Activated effector memory CD4-positive, alpha-beta T cell treated with Interleukin-2 at 50 U/mL for 16 hours (primary cell): ENCODE results near the gene SH3TC2.
"Not testable (repeated sequence)": the region's sequence is repeated elsewhere in the genome, so short reads cannot be mapped to it uniquely, and the experiment has no call there.

ENCODE experiments used
- DNase-seq: peaks from one replicate; pipeline ENCODE4 v3.0.0-alpha.2; 2020

Gene SH3TC2

GRCh38 chr5:149063017-149063687 lies at the start of gene SH3TC2:
TSS of gene SH3TC2 (minus strand) at chr5:149063062. CDS start at chr5:149063022, 40 bp downstream.
- no peak for DNase-seq

- DNase-seq: no peak
These were observed 47.5 kb upstream of the SH3TC2 start for GRCh38 chr5:149110406-149110805.

- DNase-seq: no peak
These were observed 45.9 kb upstream of the SH3TC2 start for GRCh38 chr5:149108651-149109280.

GRCh38 chr5:149100331-149100730 lies 37.5 kb upstream of the SH3TC2 start:
- no peak for DNase-seq

GRCh38 chr5:149099920-149100319 lies 37.1 kb upstream of the SH3TC2 start:
- no peak for DNase-seq

GRCh38 chr5:149094996-149095395 lies 32.1 kb upstream of the SH3TC2 start:
- no peak for DNase-seq

GRCh38 chr5:149093625-149094024 lies 30.8 kb upstream of the SH3TC2 start:
- no peak for DNase-seq

GRCh38 chr5:149089796-149090195 lies 26.9 kb upstream of the SH3TC2 start:
- no peak for DNase-seq

- no peak for DNase-seq
These were observed 25.8 kb upstream of the SH3TC2 start for GRCh38 chr5:149088686-149089085.

GRCh38 chr5:149083846-149084245 lies 21.0 kb upstream of the SH3TC2 start:
- DNase-seq: no peak

GRCh38 chr5:149082271-149082670 lies 19.4 kb upstream of the SH3TC2 start:
- no peak for DNase-seq

GRCh38 chr5:149080294-149080693 lies 17.4 kb upstream of the SH3TC2 start:
- no peak for DNase-seq

- DNase-seq: no peak
These were observed 17.0 kb upstream of the SH3TC2 start for GRCh38 chr5:149079883-149080282.

GRCh38 chr5:149074071-149074470 lies 11.2 kb upstream of the SH3TC2 start:
- DNase-seq: not testable (repeated sequence)

- no peak for DNase-seq
These were observed 10.4 kb upstream of the SH3TC2 start for GRCh38 chr5:149073213-149073612.

- no peak for DNase-seq
These were observed 9.9 kb upstream of the SH3TC2 start for GRCh38 chr5:149072791-149073190.

GRCh38 chr5:149072376-149072775 lies 9.5 kb upstream of the SH3TC2 start:
- DNase-seq: no peak

GRCh38 chr5:149071756-149072155 lies 8.9 kb upstream of the SH3TC2 start:
- no peak for DNase-seq

GRCh38 chr5:149071216-149071615 lies 8.4 kb upstream of the SH3TC2 start:
- no peak for DNase-seq

- no peak for DNase-seq
These were observed 6.8 kb upstream of the SH3TC2 start for GRCh38 chr5:149069711-149070110.

GRCh38 chr5:149063896-149064478 lies 1.1 kb upstream of the SH3TC2 start:
- DNase-seq: no peak

GRCh38 chr5:149062371-149063016 lies 368 bp downstream of the SH3TC2 start:
- no peak for DNase-seq

GRCh38 chr5:149061341-149061740 lies 1.5 kb downstream of the SH3TC2 start:
- DNase-seq: no peak

- no peak for DNase-seq
These were observed 2.5 kb downstream of the SH3TC2 start for GRCh38 chr5:149060325-149060724.
